ENCODE measurements around the gene TRABD2B. TPM values are rescaled to one million over a fixed set of nuclear protein-coding genes. Genes with fewer than 3 reads are reported as not detected.

TRABD2B gene
- total and polyA plus RNA-seq, 2 donors (not counting 1 experiment from before 2014, with no cell fraction given), result under 0.01 TPM; not detected in 1

DNA sequence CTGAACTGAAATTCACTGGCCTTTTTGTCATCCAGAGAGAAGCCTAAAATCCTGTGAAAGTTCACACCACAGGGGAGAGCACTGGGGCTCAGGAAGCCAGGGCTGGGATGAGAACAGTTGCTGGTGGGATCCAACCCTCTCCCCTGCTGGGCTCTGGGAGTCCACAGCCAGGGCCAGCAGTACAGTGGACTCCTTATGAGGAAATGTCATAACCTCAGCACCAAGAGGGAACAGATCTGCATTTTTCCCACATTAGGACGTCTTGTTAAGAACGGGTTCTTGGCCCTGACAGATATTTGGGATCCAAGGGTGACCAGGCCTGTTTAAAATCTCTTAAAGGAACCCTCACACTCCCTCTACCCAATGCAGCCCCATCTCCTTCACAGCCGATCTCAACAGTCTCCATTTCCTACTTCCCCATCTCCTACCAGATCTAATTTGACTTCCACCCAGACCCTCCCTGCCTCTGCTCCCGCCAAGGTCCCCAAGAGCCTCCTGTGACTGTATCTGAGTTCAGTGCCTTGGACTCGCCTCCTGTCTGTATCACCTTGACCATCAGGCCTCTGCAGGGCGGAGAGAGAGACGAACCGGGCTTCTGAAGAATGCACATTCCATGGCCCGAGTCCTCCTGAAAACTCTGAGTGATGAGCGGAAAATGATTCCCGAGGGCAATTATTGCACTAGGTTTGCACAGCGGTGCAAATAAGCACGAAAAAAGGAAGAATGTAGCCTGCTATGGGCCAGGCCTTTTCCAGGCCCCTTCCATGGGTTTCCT, 159.9 kb downstream of the TRABD2B start:
- Histone ChIP-seq H3K36me3 (ENCODE audit: control insufficient read depth, insufficient read depth, low read length) (no peaks in the 10 kb centered on the region), H3K9me3 (ENCODE audit: control insufficient read depth, insufficient read depth, low read depth, low read length) (no peaks in the 10 kb centered on the region), H3K9ac (ENCODE audit: insufficient read depth, low read length) (no peak overlapping the region), H3K27ac (ENCODE audit: insufficient read depth, low read length) (no peak overlapping the region), H3K27me3 (ENCODE audit: control insufficient read depth, insufficient read depth, low read length) (no peaks in the 10 kb centered on the region), H2AFZ (ENCODE audit: low read length) (no peak overlapping the region), H3K4me1 (ENCODE audit: control insufficient read depth, extremely low read depth, insufficient read depth, low read length) (no peaks in the 10 kb centered on the region), H3K79me2 (ENCODE audit: control insufficient read depth, insufficient read depth, low read length) (no peaks in the 10 kb centered on the region), H3K4me2 (ENCODE audit: extremely low read depth, insufficient read depth, low read length) (no peak overlapping the region), H4K20me1 (ENCODE audit: control insufficient read depth, extremely low read depth, insufficient read depth, low read length) (no peaks in the 10 kb centered on the region), H3K4me3 (replicated peaks in 1 of 4; ENCODE audit: control extremely low read depth in 1 of 4, insufficient read depth in 1 of 4, low read depth in 3 of 4, low read length in 4 of 4) (no peak overlapping the region)
- DNase-seq (ENCODE audit: low read depth in 2 of 2), result no peak
- TF ChIP-seq, protein P1, sequence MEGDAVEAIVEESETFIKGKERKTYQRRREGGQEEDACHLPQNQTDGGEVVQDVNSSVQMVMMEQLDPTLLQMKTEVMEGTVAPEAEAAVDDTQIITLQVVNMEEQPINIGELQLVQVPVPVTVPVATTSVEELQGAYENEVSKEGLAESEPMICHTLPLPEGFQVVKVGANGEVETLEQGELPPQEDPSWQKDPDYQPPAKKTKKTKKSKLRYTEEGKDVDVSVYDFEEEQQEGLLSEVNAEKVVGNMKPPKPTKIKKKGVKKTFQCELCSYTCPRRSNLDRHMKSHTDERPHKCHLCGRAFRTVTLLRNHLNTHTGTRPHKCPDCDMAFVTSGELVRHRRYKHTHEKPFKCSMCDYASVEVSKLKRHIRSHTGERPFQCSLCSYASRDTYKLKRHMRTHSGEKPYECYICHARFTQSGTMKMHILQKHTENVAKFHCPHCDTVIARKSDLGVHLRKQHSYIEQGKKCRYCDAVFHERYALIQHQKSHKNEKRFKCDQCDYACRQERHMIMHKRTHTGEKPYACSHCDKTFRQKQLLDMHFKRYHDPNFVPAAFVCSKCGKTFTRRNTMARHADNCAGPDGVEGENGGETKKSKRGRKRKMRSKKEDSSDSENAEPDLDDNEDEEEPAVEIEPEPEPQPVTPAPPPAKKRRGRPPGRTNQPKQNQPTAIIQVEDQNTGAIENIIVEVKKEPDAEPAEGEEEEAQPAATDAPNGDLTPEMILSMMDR (conservative IDR thresholded peaks at IDR 0.05 in 1 of 2, IDR thresholded peaks at IDR 0.05 in 1 of 2; ENCODE audit: low read depth in 1 of 2, low read length in 2 of 2), result no peak

DNA sequence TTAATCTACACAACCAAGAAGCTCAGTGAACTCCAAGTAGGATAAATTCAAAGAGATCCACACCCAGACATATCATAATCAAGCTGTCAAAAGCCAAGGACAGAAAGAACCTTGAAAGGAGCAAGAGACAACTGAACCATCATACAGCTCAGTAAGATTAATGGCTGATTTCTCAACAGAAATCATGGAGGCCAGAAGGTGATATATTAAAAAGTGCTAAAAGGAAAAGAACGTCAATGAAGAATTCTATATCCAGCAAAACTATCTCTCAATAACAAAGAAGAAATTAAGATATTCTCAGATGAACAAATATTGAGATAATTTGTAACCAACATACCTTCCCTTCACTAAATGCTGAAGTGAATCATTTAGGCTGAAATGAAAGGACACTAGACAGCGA, 161.8 kb downstream of the TRABD2B start:
- Histone ChIP-seq H3K27ac (ENCODE audit: insufficient read depth, low read length) (no peak overlapping the region), H2AFZ (ENCODE audit: low read length) (no peak overlapping the region), H3K9ac (ENCODE audit: insufficient read depth, low read length) (no peak overlapping the region), H3K27me3 (ENCODE audit: control insufficient read depth, insufficient read depth, low read length) (no peaks in the 10 kb centered on the region), H3K4me2 (ENCODE audit: extremely low read depth, insufficient read depth, low read length) (no peak overlapping the region), H3K4me1 (ENCODE audit: control insufficient read depth, extremely low read depth, insufficient read depth, low read length) (no peaks in the 10 kb centered on the region), H3K79me2 (ENCODE audit: control insufficient read depth, insufficient read depth, low read length) (no peaks in the 10 kb centered on the region), H3K4me3 (replicated peaks in 1 of 4; ENCODE audit: control extremely low read depth in 1 of 4, insufficient read depth in 1 of 4, low read depth in 3 of 4, low read length in 4 of 4) (no peak overlapping the region), H3K36me3 (ENCODE audit: control insufficient read depth, insufficient read depth, low read length) (no peaks in the 10 kb centered on the region), H4K20me1 (ENCODE audit: control insufficient read depth, extremely low read depth, insufficient read depth, low read length) (no peaks in the 10 kb centered on the region), H3K9me3 (ENCODE audit: control insufficient read depth, insufficient read depth, low read depth, low read length) (no peaks in the 10 kb centered on the region)
- no peak for TF ChIP-seq EZH2 (IDR thresholded peaks at IDR 0.05; ENCODE audit: low read length, missing control alignments)
- TF ChIP-seq, protein P1 (conservative IDR thresholded peaks at IDR 0.05 in 1 of 2, IDR thresholded peaks at IDR 0.05 in 1 of 2; ENCODE audit: low read depth in 1 of 2, low read length in 2 of 2), result no peak
- no peak for DNase-seq (ENCODE audit: low read depth in 2 of 2)

DNA sequence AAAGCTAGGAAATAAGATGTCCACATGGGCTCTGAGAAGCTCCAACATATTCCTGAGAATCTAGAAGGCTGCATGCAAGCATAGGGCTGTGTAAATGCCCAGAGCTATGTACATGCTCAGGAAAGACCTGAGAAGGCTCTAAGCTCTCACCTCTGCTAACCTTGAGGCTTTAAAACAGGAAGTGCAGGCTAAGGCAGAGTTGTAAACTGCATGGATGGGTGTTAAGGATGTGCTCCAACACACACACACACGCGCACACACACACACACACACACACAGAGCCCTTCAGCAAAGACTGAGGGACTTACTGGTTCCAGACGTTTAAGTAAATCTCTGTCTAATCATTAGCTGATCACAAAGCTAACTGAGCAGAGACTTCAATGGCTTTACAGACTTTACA, 162.9 kb downstream of the TRABD2B start:
- Histone ChIP-seq H3K27me3 (ENCODE audit: control insufficient read depth, insufficient read depth, low read length) (no peaks in the 10 kb centered on the region), H3K9me3 (ENCODE audit: control insufficient read depth, insufficient read depth, low read depth, low read length) (no peaks in the 10 kb centered on the region), H3K4me3 (replicated peaks in 1 of 4; ENCODE audit: control extremely low read depth in 1 of 4, insufficient read depth in 1 of 4, low read depth in 3 of 4, low read length in 4 of 4) (no peak overlapping the region), H3K27ac (ENCODE audit: insufficient read depth, low read length) (no peak overlapping the region), H3K9ac (ENCODE audit: insufficient read depth, low read length) (no peak overlapping the region), H3K4me1 (ENCODE audit: control insufficient read depth, extremely low read depth, insufficient read depth, low read length) (no peaks in the 10 kb centered on the region), H3K36me3 (ENCODE audit: control insufficient read depth, insufficient read depth, low read length) (no peaks in the 10 kb centered on the region), H4K20me1 (ENCODE audit: control insufficient read depth, extremely low read depth, insufficient read depth, low read length) (no peaks in the 10 kb centered on the region), H3K4me2 (ENCODE audit: extremely low read depth, insufficient read depth, low read length) (no peak overlapping the region), H2AFZ (ENCODE audit: low read length) (no peak overlapping the region), H3K79me2 (ENCODE audit: control insufficient read depth, insufficient read depth, low read length) (no peaks in the 10 kb centered on the region)
- TF ChIP-seq, protein P1 (conservative IDR thresholded peaks at IDR 0.05 in 1 of 2, IDR thresholded peaks at IDR 0.05 in 1 of 2; ENCODE audit: low read depth in 1 of 2, low read length in 2 of 2), result no peak
- no peak for TF ChIP-seq EZH2 (IDR thresholded peaks at IDR 0.05; ENCODE audit: low read length, missing control alignments)
- no peak for DNase-seq (ENCODE audit: low read depth in 2 of 2)
